ENCODE results near the gene RTRAF.

RTRAF gene

DNA sequence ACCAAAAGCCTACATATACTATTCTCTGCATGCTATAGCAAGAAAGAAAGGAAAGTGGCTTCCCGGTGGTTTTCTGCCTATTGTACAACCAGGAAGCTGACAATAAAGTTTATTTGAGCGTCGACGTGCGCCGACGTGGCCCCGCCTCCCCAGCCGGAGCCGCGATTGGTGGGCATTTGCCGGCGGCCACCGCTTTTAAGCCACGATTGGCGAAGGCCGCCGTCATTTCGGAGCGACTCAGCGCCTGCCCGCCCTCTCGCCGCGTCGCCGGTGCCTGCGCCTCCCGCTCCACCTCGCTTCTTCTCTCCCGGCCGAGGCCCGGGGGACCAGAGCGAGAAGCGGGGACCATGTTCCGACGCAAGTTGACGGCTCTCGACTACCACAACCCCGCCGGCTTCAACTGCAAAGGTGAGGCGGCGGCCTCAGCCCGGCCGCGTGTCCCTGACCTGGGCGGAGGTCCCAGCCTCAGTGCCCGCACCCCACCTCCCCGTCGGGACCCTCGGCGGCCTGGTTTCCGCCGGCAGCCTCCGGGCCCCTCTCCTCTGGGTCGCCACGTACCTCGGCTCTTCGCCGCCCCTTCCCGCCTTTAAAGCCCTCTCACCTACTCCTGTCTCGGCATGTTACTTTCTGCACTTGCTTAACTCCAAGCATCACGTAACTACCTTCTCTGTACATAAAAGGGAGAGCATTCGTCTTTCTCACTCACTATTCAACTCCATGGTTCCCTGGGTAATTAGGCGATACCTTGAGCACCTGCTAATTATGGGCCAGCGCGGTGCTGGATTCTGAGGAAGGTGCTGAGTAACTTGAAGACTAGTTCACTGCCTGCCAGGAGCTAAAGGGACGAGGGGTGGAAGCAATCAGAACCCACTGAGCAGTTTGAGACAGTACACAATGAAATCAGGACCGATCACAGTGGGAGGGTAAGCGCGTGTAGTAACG is at the start of gene RTRAF:
Gene RTRAF (plus strand): TSS at position 254 of the 942 bp plus-strand sequence. CDS start 94 bp downstream, at position 348.
- peak; percentile 93 for DNase-seq (ENCODE audit: low read depth)

DNA sequence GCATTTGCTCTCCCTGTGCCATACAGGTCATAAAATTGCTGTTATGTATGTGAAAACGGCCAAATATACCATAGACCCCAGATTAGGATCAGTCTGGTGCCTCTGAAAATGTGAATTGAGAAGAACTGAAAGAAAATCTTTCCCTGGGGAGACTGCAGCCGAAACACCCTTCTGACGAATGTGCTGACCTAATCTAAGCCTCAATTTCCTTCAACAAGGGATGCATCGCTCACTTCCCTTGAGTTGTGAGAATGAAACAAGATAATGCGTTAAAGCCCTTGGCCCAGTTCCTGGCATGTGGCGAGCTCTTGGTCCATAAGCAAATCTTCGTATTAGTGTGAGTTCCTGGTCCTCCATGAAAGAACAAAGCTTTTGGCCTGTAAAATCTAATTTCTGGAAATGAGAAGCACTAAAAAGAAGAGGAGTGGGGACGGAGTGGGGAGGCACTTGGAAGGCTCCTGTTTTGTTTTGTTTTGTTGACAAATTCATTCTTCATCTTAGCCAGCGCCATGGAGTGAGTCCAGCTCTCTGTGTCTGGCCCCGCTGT is 49.5 kb upstream of the RTRAF start:
- DNase-seq (ENCODE audit: low read depth): peak; percentile 48

DNA sequence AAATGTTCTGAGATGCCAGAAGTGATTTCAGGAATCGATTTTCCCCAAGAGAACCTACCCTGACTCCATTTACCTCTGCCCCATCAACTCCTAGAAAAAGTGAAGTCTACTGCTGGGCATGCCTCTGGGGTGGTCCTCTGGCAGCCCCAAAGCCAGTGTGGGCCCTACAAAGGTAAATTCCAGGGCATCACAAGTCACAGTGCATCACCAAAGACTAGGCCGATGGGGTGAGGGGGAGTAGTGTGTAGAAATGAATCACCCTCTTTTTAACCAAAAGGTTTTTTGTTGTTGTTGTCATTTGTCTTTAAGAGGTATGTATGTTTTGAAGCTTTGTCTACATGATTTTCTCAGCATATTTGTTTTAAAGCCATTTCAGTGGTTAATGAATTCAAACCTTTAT is 46.4 kb upstream of the RTRAF start:
- no peak for DNase-seq (ENCODE audit: low read depth)

DNA sequence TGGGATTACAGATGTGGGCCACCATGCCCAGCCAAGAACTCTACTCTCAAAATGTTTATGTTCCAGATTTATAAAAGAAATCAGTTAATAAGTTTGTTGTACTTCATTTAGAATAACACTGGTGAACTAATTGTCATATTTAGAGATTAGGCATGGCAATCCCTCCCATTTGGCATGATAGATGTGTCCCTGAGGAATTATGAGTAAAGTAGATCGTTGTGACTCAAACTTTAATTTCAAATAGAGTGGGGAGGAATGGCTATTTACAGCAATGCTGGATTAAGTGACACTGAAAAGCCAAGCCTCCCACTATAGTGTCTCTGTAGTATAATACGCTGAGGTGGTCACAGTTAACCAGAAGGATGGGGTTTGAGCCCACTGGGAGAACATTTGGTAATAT is 39.3 kb upstream of the RTRAF start:
- no peak for DNase-seq (ENCODE audit: low read depth)

DNA sequence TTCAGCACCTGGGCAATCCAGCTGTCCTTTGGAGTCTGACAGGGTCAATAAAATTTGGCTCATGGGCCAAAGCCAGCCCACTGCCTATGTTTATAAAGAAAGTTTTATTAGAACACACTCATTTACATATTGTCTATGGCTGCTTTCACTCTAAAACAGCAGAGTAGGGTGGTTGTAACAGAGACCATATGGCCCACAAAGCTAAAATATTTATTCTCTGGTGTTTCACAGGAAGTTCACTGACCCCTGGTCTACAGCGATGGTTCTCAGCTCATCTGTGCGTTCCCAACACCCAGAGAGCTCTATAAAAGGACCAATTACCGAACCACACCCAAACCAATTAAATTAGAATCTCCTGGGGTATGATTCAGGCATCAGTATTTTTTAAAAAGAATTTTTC is 37.7 kb upstream of the RTRAF start:
- no peak for DNase-seq (ENCODE audit: low read depth)

DNA sequence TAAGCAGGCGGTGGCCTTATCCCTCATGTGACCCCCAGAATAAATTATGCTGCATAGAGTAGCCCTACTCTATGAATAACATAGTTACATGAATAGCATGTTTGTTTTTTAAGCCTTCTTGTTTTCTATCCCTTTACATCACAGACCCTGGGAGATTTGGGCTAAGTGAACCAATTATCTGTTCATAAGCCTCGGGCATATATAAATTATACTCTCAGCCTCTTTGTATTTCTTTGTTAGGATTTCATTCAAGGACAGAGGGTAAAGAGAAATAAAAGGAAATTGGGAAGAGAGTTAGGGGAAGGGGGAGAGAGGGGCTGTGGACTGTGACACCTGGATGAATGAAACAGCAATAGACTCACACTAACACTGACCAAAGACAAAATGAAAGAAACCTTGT is 35.3 kb upstream of the RTRAF start:
- DNase-seq (ENCODE audit: low read depth): no peak

DNA sequence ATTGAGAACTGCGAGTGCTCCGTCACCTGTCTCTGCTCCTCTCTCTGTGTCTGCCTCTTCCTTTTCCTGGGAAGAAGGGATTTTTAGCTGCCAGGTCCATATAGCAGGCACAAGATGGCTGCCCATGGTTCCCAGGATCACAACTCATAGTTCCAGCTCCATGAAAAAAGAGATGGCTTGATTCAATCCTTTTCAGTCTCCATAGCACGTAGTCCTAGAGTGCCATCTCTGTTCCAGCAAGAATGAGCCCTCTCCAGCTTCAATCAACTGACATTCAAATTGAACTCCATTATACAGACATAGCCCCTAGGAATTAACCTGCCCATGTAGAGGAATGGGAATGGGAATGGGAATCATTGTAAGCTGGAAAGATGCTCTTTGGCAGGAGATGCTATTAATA is 34.7 kb upstream of the RTRAF start:
- DNase-seq (ENCODE audit: low read depth): no peak

DNA sequence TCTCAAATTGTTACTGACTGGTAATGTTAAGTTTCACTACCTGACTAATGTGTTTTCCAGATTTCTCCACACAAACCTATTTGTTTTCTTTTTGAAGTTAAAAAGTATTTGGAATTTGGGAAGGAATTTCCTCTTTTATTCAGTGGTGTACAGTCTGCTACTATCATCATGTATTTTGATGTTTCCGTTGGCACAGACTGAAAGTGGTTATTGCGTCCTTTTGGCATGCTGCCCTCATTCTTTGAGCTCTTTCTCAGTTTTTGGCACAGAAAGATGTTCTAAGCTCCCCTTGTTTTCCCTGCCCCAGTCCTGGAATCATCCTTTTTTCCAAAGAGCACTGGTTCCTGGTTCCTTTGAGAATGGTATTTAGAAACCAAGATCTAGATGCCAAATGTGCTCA is 31.4 kb upstream of the RTRAF start:
- no peak for DNase-seq (ENCODE audit: low read depth)

DNA sequence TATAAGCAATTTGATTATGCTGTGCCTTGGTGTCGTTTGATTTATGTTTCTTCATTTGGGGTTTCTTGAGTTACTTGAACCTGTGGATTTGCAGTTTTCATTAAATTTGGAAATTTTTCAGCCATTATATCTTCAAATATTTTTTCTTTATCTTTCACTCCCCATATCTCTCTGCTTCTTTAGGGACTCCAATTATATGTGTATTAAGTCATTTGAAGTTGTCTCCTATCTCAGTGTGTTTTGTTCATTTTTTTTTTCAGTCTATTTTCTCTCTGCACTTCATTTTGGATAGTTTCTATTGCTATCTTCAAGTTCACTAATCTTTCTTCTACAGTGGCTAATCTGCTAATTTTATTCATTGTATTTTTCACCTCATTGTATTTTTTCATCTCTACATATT is 29.4 kb upstream of the RTRAF start:
- no peak for DNase-seq (ENCODE audit: low read depth)

DNA sequence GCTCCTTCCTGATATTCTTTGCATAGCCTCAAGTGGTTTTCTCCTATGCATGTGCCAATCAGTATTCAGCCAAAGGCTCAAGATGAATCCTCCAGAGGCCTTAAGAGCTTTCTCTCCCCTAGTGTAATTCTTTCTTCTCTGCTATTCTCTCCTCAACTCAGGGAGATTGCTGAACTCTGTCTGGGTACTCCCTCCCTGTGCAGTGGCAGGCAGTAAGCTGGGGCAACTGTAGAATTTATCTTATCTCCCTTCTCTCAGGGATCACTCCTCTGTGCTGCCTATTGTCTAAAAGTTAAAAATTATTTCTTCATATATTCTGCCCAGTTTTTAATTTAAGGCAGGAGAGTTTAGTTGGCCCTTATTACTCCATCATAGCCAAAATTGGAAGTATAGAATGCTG is 28.5 kb upstream of the RTRAF start:
- no peak for DNase-seq (ENCODE audit: low read depth)

DNA sequence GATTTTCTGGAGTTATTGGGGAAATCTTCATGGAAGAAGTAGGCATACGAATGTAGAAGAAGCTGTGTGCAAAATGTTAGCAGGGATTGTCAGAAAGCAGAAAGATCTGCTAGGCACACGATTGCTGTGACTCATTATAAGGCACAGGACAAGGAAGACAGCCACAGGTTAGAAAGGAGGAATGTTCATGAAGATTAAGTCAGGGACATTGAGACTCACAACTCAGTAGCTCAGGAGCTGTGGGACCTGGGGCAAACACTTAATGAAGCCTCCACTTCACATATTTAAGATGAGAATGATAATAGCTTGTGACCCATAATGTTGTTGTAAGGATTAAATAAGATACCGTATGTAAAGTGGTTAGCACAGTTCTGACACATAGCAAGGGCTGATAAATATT is 26.6 kb upstream of the RTRAF start:
- peak; percentile 34 for DNase-seq (ENCODE audit: low read depth)

DNA sequence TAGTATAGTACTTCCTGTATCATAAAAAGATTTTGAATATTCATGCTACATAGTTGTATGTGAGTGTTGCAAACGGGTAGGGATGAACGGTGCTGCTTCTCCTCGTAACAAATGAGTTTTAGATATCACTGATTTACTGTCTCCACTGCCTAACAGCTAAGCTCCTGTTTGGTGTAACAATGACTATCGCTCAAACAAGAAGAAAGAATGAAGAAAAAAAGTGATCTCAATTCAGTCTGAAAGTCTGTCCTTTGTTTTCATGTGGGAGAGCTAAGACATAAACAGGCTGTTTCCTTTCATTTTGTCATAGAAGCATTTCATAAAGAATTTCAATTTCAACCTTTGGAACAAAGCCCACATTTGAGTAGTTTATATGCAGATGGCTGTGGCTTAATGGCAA is 26.1 kb upstream of the RTRAF start:
- peak; percentile 82 for DNase-seq (ENCODE audit: low read depth)

DNA sequence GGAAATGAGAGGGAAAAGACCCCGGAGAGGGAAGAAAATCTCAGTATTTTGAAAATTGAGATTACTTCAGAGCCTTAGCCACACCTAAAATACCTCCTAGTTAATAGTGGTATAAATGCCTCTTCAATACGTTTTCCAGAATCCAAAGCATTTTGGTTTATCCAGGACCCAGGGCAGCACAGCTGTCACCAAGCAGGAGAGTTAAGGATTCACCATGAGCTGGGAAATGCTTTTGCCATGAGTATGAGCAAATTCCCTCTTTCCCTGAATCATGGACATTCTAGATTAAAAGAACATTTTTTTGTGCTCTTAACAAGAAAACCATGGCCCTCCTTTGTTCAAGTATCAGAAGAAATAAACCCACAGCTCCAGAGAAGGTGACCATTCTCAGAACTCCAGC is 21.8 kb upstream of the RTRAF start:
- DNase-seq (ENCODE audit: low read depth): no peak

DNA sequence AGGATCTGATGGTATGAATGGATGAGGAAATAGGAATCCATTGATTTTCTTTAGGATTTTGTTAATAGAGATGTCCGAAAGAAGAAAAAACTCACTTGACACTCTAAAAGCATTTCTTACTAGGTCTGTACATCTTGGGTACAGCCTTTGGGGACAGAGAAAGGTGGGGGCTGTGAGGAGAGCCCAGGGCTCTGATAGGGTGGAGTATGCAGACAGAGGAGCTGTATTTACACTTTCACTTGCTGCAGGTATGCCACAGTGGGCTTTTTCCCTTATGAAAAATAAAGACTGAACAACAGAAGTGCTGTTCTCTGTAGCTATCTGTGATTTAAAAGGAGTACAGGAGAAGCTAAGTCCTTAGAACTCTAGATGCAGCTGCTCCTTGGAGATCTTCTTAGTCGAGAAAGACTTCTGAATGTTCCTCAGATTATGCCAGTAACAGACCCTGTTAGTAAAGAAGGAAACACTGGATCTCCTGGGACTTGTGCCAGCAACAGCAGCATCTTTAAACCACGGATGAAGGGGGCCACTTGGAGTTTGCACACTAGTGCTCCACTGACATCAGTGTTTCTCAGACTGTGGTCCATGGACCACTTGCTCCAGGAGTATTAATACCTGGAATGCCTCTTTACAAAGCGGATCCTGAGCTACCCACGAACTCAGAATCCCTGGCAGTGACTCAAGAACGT is 19.4 kb upstream of the RTRAF start:
- no peak for DNase-seq (ENCODE audit: low read depth)

DNA sequence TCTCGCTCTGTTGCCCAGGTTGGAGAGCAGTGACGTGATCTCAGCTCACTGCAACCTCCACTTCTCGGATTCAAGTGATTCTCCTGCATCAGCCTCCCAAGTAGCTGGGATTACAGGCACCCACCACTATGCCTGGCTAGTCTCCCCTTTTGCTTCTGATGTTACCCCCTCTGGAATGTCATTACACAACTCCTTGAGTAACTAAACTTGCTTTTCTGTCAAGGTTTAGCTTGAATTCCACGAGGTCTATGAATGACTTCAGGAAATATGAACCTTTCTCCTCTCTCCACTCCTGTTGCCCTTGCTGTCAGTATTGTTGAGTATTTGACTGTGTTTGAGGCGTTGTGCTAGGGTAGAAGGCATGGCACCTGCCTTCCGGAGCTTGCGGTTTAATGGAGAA is 16.8 kb upstream of the RTRAF start:
- DNase-seq (ENCODE audit: low read depth): peak; percentile 63

DNA sequence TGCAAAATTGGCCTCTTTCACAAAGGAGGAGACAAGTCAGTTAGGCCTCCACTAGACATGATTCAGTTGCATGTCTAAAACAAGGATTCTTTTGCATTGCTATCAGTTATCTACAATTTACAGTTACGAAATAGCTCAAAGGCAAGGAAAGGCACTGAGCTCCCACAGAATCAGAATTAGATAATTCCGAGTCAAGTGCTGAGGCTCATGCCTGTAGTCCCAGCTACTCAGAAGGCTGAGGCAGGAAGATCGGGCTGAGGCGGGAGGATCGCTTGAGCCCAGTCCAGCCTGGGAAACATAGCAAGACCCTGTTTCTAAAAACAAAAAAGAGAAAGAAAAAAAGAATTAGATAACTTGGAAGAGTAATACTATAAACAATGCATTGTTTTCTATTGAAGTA is 12.3 kb upstream of the RTRAF start:
- DNase-seq (ENCODE audit: low read depth): peak; percentile 82

DNA sequence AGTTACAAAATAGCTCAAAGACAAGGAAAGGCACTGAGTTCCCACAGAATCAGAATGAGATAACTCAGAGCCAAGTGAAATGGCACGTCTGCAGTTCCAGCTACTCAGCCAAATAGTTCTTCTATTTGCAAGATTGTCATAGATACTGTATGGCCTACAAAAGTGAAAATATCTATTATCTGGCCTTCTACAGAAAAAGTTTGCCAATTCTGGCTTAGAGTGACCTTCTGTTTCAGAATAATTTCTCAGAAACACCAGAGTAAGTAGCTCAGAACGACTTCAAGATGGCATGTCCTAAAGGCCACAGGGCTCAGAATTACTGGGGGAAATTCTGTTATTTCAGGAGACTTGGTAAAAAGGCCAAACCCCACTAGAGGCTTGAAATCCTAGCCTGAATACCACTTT is 10.7 kb upstream of the RTRAF start:
- DNase-seq (ENCODE audit: low read depth): peak; percentile 40

DNA sequence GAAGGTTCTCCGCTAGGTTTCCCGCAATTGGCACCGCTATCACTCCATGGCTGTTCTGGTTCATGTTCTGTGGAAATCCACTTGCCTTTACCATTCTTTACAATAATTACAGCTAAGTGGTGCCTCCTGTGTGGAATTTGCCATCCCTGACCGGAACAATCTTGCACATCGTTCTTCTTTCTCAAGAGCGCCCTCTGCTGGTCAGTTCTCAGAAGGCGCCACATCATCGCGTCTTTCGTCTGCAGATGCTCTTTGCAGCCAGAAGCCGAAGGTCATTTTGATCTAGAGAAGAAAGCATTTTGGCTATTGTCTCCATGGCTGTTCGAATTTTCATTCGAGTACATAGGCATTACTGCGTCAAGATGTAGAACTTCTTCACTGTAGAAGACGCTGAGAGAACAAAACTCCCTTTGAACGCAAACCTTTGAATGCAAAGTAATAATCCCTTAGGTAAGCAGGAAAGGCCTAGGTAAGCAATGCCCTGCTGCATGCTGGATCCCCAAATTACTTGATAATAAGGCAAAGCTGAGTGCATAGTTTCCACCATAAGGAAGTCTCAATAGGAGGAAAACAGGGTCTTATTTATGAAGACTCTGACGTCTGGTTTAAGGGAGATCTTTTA is 10.1 kb upstream of the RTRAF start:
- peak; percentile 78 for DNase-seq (ENCODE audit: low read depth)

DNA sequence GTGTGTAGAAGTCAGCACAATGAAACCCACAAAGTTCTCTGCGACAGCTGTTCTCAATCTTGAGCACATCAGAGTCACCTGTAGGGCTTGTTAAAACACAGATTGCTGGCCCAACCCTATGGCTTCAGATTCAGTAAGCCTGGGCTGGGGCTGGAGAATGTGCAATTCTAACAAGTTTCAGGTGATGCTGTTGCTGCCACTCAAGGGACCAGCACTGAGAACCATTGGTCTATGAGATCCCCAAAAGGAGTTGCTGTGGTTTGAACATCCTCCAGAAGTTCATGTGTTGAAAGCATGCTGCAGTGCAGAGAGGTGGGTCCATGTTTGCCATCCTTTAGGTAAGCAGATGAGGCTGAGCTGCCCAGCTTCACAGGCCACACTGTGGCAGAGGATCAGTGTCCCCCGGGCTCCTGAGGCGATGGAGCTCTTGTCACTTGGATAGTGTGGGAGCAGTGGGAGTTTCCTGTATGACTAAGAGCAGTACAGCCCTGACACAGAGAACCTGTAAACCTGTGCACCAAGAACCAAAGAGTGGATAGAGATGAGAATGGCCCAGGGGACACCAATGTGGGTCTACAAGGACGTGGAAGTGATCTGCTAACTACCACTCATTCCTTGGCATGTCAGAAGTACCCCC is 8.0 kb upstream of the RTRAF start:
- DNase-seq (ENCODE audit: low read depth): no peak

DNA sequence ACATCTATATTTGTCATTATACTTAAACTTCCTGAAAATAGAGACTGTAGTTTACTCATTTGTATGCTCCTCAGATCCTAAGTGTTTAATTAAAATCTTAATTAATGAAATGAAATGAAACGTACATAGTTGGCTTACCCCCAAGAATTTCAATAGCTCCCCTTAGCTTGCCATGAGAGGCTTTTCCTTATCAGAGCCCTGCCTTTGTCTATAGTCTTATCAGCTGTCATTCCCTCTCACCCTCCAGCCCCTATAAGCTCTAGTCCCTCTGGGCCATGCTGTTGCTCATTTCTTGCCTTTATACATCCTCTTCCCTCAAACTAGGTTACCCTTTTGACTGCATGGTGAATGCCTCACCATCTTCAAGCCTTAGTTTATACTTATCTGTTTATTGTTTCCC is 1.1 kb upstream of the RTRAF start:
- no peak for DNase-seq (ENCODE audit: low read depth)

DNA sequence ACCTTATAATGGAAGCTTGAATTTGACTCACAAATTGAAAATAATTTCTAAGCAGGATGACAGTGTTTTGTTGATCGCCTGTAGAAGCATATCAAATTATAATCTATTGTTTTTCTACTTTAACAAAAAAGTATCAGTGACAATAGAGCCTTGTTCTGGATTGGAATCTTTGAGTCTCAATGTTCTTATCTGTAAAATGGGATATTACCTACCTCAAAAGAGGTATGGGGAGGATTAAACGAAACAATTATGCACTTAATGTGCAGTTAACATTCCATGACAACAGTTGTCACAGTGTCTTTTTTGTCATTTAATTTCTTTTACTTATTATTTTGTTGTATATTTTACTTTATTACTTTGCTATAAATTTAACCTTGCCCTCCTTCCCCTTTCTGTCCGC is 1.1 kb downstream of the RTRAF start:
- no peak for DNase-seq (ENCODE audit: low read depth)

DNA sequence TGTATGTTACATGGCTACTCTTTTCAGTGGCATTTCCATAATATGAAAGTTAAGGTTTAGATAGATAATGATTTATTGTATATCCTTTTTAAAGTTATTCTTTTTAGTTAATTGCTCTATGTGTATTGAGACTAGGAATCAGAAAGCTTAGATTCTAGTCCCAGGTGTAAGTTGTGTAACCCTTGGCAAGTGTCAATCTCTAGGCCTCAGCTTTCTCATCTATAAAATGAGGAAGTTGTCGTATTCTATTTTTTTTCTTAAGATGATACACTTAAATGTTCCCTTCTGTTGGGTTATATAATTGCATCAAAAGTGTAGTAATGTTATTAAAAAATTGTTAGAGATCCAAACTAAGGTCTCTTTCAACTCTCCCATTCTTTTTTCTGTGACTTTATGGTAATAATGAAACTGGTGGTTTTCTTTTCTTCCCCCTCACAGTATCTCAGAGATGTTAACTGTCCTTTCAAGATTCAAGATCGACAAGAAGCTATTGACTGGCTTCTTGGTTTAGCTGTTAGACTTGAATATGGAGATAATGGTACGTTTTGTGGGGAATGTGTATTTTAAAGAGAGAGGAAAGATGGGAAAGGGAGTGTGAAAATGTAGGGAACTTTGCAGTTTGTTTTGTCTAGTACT is 4.1 kb downstream of the RTRAF start:
- no peak for DNase-seq (ENCODE audit: low read depth)
